RWPE1 (cell line): Measurements from ENCODE around the gene SPAM1.
"Not testable (repeated sequence)": the region's sequence is repeated elsewhere in the genome, so short reads cannot be mapped to it uniquely, and the experiment has no call there.

Experiments used
- CTCF ChIA-PET: fragments of 350-600 bp; sonication (Branson Sonifier 250); formaldehyde crosslinking; extraction: SDS; loops from one replicate; lab custom pipeline; 2021; lab: Yijun Ruan, JAX
- POLR2A ChIA-PET: fragments of 400-600 bp; formaldehyde crosslinking; extraction: SDS; loops from one replicate; lab custom pipeline; 2020; ENCODE audit warnings: antibody characterized with exemption; ENCODE audit not compliant: low non-redundant PET; lab: Yijun Ruan, JAX
- DNase-seq: peaks from one replicate; pipeline ENCODE4 v3.0.0; 2012; ENCODE audit warnings: low spot score
- H3K27ac ChIP-seq: fragments of 450-650 bp; 2 replicates; pipeline ENCODE4 v1.5.1; 2017
- CTCF ChIP-seq: fragments of 450-650 bp; conservative IDR thresholded peaks from 2 replicates; pipeline ENCODE4 v1.5.1; 2017; ENCODE audit warnings: low read depth, mild to moderate bottlenecking

SPAM1 gene

GRCh38 chr7:123998921-123999320, 73.9 kb downstream of the SPAM1 start:
- ChIA-PET POLR2A (no interaction called here), CTCF (no interaction called here)
- DNase-seq, result no peak
- no peak for TF ChIP-seq CTCF
- no peak overlapping the region for H3K27ac ChIP-seq

DNA sequence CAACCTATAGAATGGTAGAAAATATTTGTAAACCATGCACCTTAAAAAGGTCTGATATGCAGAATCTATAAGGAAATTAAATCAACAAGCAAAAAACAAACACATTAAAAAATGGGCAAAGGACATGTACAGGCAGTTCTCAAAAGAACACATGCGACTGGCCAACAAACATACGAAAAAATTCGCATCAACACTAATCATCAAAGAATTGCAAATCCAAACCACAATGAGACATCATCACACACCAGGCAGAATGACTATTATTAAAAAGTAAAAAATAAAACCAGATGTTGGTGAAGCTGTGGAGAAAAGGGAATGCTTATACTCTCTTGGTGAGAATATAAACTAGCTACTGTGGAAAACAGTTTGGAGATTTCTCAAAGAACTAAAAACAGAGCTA, 74.7 kb downstream of the SPAM1 start:
- POLR2A ChIA-PET, result no interaction called here
- TF ChIP-seq CTCF, result no peak
- no peak for DNase-seq
- CTCF ChIA-PET, result no interaction called here
- no peak overlapping the region for H3K27ac ChIP-seq

DNA sequence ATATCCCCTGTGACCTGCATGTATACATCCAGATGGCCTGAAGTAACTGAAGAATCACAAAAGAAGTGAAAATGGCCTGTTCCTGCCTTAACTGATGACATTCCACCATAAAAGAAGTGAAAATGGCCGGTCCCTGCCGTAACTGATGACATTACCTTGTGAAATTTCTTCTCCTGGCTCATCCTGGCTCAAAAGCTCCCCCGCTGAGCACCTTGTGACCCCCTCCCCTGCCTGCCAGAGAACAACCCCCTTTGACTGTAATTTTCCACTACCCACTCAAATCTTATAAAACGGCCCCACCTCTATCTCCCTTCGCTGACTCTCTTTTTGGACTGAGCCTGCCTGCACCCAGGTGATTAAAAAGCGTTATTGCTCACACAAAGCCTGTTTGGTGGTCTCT, 83.3 kb downstream of the SPAM1 start:
- DNase-seq, H3K27ac ChIP-seq, CTCF ChIA-PET, POLR2A ChIA-PET: not testable (repeated sequence)

- TF ChIP-seq CTCF, result no peak
- ChIA-PET CTCF (no interaction called here), POLR2A (no interaction called here)
- no peak overlapping the region for H3K27ac ChIP-seq
- no peak for DNase-seq
These were observed 84.3 kb downstream of the SPAM1 start for GRCh38 chr7:124009321-124009720.
